ENCODE measurements around the gene MAD1L1.

The MAD1L1 gene

DNA sequence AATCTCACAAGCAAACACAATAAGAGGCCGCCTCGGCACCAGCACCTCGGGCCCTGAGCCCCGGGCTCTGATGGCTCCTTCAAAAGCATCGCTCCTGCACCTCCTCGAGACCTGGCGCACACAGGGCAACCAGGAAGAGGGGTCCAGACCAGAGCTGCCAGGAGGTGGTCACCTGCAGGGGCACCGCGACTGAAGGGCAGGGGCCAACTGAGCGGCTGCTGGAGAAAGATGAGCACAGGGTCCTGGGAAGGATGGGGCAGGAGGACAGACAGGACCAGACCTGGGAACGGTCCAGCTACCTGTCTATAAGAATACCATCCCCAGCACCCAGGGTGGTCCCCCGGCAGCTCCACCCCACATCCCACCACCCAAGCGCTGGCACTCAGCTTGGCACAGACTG, 20.8 kb downstream of the MAD1L1 start:
- H3K27me3 ChIP-seq (ENCODE audit: control insufficient read depth, insufficient read depth, low read length): no peaks in the 10 kb centered on the region
- no peak overlapping the region for H3K4me3 ChIP-seq (ENCODE audit: low read depth, low read length)
- H3K36me3 ChIP-seq (ENCODE audit: control insufficient read depth, insufficient read depth, low read length): peaks cover 75% of the 10 kb centered on the region
- no peak overlapping the region for H3K9ac ChIP-seq (ENCODE audit: low read depth, low read length)
- no peaks in the 10 kb centered on the region for H3K4me1 ChIP-seq (ENCODE audit: control insufficient read depth, insufficient read depth, low read length)
- H3K9me3 ChIP-seq (ENCODE audit: control insufficient read depth, insufficient read depth, low read length): no peaks in the 10 kb centered on the region

GRCh38 chr7:2211259-2211880, 21.4 kb downstream of the MAD1L1 start:
- H3K4me3 ChIP-seq (ENCODE audit: low read depth, low read length): no peak overlapping the region
- no peak overlapping the region for H3K9ac ChIP-seq (ENCODE audit: low read depth, low read length)
- no peaks in the 10 kb centered on the region for H3K27me3 ChIP-seq (ENCODE audit: control insufficient read depth, insufficient read depth, low read length)
- H3K4me1 ChIP-seq (ENCODE audit: control insufficient read depth, insufficient read depth, low read length): no peaks in the 10 kb centered on the region
- peaks cover 69% of the 10 kb centered on the region for H3K36me3 ChIP-seq (ENCODE audit: control insufficient read depth, insufficient read depth, low read length)
- H3K9me3 ChIP-seq (ENCODE audit: control insufficient read depth, insufficient read depth, low read length): no peaks in the 10 kb centered on the region

GRCh38 chr7:2210551-2211258, 22.0 kb downstream of the MAD1L1 start:
- Histone ChIP-seq H3K9me3 (ENCODE audit: control insufficient read depth, insufficient read depth, low read length) (no peaks in the 10 kb centered on the region), H3K27me3 (ENCODE audit: control insufficient read depth, insufficient read depth, low read length) (no peaks in the 10 kb centered on the region), H3K36me3 (ENCODE audit: control insufficient read depth, insufficient read depth, low read length) (peaks cover 62% of the 10 kb centered on the region), H3K4me1 (ENCODE audit: control insufficient read depth, insufficient read depth, low read length) (no peaks in the 10 kb centered on the region), H3K9ac (ENCODE audit: low read depth, low read length) (no peak overlapping the region), H3K4me3 (ENCODE audit: low read depth, low read length) (no peak overlapping the region)

DNA sequence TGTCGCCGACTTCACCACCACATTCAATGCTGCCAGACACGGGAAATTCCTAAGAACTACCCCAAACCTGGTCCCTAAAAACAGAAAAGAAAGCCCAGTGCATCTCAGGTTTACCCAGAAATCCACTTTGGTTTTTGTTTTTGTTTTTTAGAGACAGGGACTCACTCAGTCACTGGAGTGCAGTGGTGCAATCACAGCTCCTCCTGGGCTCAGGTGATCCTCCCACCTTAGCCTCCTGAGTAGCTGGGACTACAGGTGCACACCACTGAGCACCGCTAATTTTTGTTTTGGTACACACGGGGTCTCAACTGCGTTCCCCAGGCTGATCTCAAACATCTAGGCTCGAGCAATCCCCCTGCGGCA, 22.8 kb downstream of the MAD1L1 start:
- H3K36me3 ChIP-seq (ENCODE audit: control insufficient read depth, insufficient read depth, low read length): peaks cover 58% of the 10 kb centered on the region
- no peak overlapping the region for H3K4me3 ChIP-seq (ENCODE audit: low read depth, low read length)
- no peaks in the 10 kb centered on the region for H3K9me3 ChIP-seq (ENCODE audit: control insufficient read depth, insufficient read depth, low read length)
- H3K27me3 ChIP-seq (ENCODE audit: control insufficient read depth, insufficient read depth, low read length): no peaks in the 10 kb centered on the region
- no peaks in the 10 kb centered on the region for H3K4me1 ChIP-seq (ENCODE audit: control insufficient read depth, insufficient read depth, low read length)
- no peak overlapping the region for H3K9ac ChIP-seq (ENCODE audit: low read depth, low read length)

- Histone ChIP-seq H3K9ac (ENCODE audit: low read depth, low read length) (no peak overlapping the region), H3K9me3 (ENCODE audit: control insufficient read depth, insufficient read depth, low read length) (no peaks in the 10 kb centered on the region), H3K27me3 (ENCODE audit: control insufficient read depth, insufficient read depth, low read length) (no peaks in the 10 kb centered on the region), H3K4me3 (ENCODE audit: low read depth, low read length) (no peak overlapping the region), H3K4me1 (ENCODE audit: control insufficient read depth, insufficient read depth, low read length) (no peaks in the 10 kb centered on the region), H3K36me3 (ENCODE audit: control insufficient read depth, insufficient read depth, low read length) (peaks cover 56% of the 10 kb centered on the region)
Observed at GRCh38 chr7:2209146-2209960, 23.4 kb downstream of the MAD1L1 start.

- H3K9me3 ChIP-seq (ENCODE audit: control insufficient read depth, insufficient read depth, low read length): no peaks in the 10 kb centered on the region
- no peaks in the 10 kb centered on the region for H3K4me1 ChIP-seq (ENCODE audit: control insufficient read depth, insufficient read depth, low read length)
- no peak overlapping the region for H3K4me3 ChIP-seq (ENCODE audit: low read depth, low read length)
- H3K36me3 ChIP-seq (ENCODE audit: control insufficient read depth, insufficient read depth, low read length): peaks cover 50% of the 10 kb centered on the region
- H3K27me3 ChIP-seq (ENCODE audit: control insufficient read depth, insufficient read depth, low read length): no peaks in the 10 kb centered on the region
- H3K9ac ChIP-seq (ENCODE audit: low read depth, low read length): no peak overlapping the region
Observed at GRCh38 chr7:2208712-2209111, 24.0 kb downstream of the MAD1L1 start.

- Histone ChIP-seq H3K9ac (ENCODE audit: low read depth, low read length) (no peak overlapping the region), H3K4me3 (ENCODE audit: low read depth, low read length) (no peak overlapping the region), H3K36me3 (ENCODE audit: control insufficient read depth, insufficient read depth, low read length) (peaks cover 35% of the 10 kb centered on the region), H3K4me1 (ENCODE audit: control insufficient read depth, insufficient read depth, low read length) (no peaks in the 10 kb centered on the region), H3K27me3 (ENCODE audit: control insufficient read depth, insufficient read depth, low read length) (no peaks in the 10 kb centered on the region), H3K9me3 (ENCODE audit: control insufficient read depth, insufficient read depth, low read length) (no peaks in the 10 kb centered on the region)
Observed at GRCh38 chr7:2205036-2205780, 27.5 kb downstream of the MAD1L1 start.

DNA sequence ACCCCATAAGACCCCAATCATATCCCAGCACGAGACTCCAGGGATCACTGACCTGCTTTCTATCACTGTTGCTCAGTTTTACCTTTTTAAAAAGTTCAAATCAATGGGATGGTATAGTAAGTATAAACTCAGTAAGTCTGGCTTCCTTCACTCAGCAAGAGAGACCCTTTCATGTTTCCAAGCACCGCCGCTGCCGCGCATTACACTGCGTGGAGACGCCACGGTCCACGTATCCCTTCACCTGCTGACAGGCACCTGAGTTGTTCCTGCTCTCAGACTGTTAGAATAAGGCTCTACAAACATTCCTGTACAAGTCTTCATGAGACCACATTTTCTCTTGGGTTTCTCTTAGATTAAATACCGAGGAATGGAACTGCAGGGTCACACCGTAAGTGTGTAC, 28.3 kb downstream of the MAD1L1 start:
- Histone ChIP-seq H3K9me3 (ENCODE audit: control insufficient read depth, insufficient read depth, low read length) (no peaks in the 10 kb centered on the region), H3K36me3 (ENCODE audit: control insufficient read depth, insufficient read depth, low read length) (peaks cover 38% of the 10 kb centered on the region), H3K4me1 (ENCODE audit: control insufficient read depth, insufficient read depth, low read length) (no peaks in the 10 kb centered on the region), H3K27me3 (ENCODE audit: control insufficient read depth, insufficient read depth, low read length) (no peaks in the 10 kb centered on the region), H3K9ac (ENCODE audit: low read depth, low read length) (no peak overlapping the region), H3K4me3 (ENCODE audit: low read depth, low read length) (no peak overlapping the region)

DNA sequence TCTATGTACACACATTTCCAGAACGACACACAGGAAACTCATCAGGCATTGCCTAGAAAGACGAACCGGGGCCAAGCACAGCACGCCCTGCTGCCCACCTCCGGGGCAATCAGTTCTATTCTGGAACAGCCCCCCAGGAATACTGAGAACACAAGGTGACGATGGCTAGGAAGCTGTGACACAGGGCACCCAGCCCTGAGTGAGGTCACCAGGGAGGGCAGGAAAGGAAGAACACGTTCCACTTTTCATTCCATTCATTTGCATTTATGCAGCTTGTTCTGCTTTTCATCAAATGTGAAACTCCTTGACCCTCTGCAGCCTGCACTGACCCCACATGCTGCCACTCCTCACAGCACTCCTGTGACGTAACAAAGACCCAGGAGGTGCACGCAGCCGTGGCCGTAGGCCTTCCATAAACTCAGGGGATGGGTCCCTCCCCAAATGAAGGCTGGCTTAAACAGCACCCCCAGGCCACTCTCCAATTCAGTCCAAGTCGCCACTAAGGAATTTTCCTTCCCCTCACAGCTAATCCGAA, 28.9 kb downstream of the MAD1L1 start:
- Histone ChIP-seq H3K27me3 (ENCODE audit: control insufficient read depth, insufficient read depth, low read length) (no peaks in the 10 kb centered on the region), H3K36me3 (ENCODE audit: control insufficient read depth, insufficient read depth, low read length) (peaks cover 34% of the 10 kb centered on the region), H3K9ac (ENCODE audit: low read depth, low read length) (no peak overlapping the region), H3K4me3 (ENCODE audit: low read depth, low read length) (no peak overlapping the region), H3K4me1 (ENCODE audit: control insufficient read depth, insufficient read depth, low read length) (no peaks in the 10 kb centered on the region), H3K9me3 (ENCODE audit: control insufficient read depth, insufficient read depth, low read length) (no peaks in the 10 kb centered on the region)

DNA sequence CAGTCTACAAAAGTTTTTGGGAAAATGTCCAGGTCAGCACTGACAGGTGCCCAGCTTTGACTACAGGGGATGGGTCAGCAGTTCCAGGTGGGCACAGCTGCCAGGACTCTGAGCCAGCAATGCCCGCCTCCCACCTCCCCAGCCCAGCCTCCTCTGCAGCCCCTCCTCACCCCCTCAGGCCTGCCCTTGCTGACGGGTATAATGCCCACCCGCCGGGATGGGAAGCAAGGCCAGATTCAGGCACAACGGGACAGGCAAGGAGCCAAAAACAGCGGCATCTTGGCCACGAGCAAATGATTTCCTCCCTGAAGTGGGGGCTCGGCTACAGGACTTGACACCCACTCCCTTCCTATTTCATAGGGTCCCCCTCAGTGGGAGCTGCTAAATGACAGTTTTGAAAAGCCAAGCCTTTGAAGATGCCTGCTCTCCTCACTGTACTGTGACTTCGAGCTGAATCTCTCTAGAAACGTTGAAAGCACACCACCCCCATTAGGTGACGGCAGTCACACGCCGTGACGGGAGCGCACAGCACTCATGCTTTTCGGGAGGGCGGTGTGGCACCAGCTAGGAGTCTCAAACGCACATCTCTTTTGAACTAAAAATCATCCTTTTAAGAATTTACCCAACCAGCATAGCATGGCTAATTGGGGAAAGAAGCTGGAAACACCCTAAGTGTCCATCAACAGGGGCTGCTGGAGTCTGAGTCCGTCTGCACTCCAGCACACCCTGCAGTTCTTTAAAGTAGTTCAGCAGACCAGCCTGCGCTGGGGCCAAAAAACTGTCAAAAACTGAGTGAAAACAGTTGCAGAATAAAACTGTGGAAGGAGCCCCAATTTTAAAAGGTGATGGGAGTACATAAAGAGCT, 29.6 kb downstream of the MAD1L1 start:
- no peak overlapping the region for H3K4me3 ChIP-seq (ENCODE audit: low read depth, low read length)
- no peaks in the 10 kb centered on the region for H3K27me3 ChIP-seq (ENCODE audit: control insufficient read depth, insufficient read depth, low read length)
- no peaks in the 10 kb centered on the region for H3K4me1 ChIP-seq (ENCODE audit: control insufficient read depth, insufficient read depth, low read length)
- H3K9me3 ChIP-seq (ENCODE audit: control insufficient read depth, insufficient read depth, low read length): no peaks in the 10 kb centered on the region
- H3K36me3 ChIP-seq (ENCODE audit: control insufficient read depth, insufficient read depth, low read length): peaks cover 27% of the 10 kb centered on the region
- peak overlapping the region; percentile 12 for H3K9ac ChIP-seq (ENCODE audit: low read depth, low read length)

DNA sequence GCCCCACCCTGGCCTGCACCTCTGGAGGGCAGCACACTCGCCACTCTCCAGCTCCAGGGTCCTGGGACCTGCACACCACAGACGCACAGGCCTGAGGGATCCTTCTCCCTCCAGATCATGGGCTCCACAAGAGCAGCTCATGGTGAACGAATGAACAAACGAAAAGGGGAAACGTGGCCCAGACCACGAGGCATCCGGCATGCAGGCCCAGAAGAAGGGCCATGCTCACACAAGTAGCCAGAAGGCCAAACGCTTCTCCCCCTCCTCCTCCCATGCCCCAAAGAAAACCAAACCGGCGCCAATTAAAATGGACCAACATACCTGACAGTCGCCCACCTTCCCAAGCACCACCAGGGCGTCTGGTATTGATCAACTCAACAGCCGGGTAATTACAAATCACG, 30.4 kb downstream of the MAD1L1 start:
- H3K4me1 ChIP-seq (ENCODE audit: control insufficient read depth, insufficient read depth, low read length): no peaks in the 10 kb centered on the region
- peaks cover 22% of the 10 kb centered on the region for H3K36me3 ChIP-seq (ENCODE audit: control insufficient read depth, insufficient read depth, low read length)
- H3K9ac ChIP-seq (ENCODE audit: low read depth, low read length): no peak overlapping the region
- no peaks in the 10 kb centered on the region for H3K27me3 ChIP-seq (ENCODE audit: control insufficient read depth, insufficient read depth, low read length)
- H3K9me3 ChIP-seq (ENCODE audit: control insufficient read depth, insufficient read depth, low read length): no peaks in the 10 kb centered on the region
- H3K4me3 ChIP-seq (ENCODE audit: low read depth, low read length): no peak overlapping the region
